Measurements from ENCODE around the gene ATP5PD. TPM values are rescaled to one million over a fixed set of nuclear protein-coding genes. Genes with fewer than 3 reads are reported as not detected.
"Not testable (repeated sequence)": the region's sequence is repeated elsewhere in the genome, so short reads cannot be mapped to it uniquely, and the experiment has no call there.

Gene ATP5PD
- total and polyA plus RNA-seq, 7 donors, result 303 to 726 (median 480) TPM

GRCh38 chr17:75010683-75011400 is 35.9 kb downstream of the ATP5PD start:
- H3K9me3 ChIP-seq, result no peaks in the 10 kb centered on the region
- WGBS, 2 donors, result 56 to 71% methylated on average over 8 of the region's 8 CpGs
- intact Hi-C loops (cut with DNase I), result no loop called here
- peak overlapping the region; percentile 93 to 99 (median 96) for H3K27ac ChIP-seq
- H3K4me3 ChIP-seq, result peak overlapping the region in 2 of 4 donors; percentile 76 to 80
- peaks cover 0 to 34% (median 29%) of the 10 kb centered on the region in 4 donors for H3K4me1 ChIP-seq
- TF ChIP-seq EP300 (IDR thresholded peaks at IDR 0.05) (peak; percentile 27 to 85 (median 81)), POLR2AphosphoS5 (IDR thresholded peaks at IDR 0.05) (peak; percentile 23 to 79 (median 46)), CTCF (IDR thresholded peaks at IDR 0.05) (no peak), POLR2A (IDR thresholded peaks at IDR 0.05) (no peak)
- DNase-seq, result peak; percentile 90
- no peaks in the 10 kb centered on the region for H3K27me3 ChIP-seq
- no peaks in the 10 kb centered on the region for H3K36me3 ChIP-seq

- H3K27ac ChIP-seq, result peak overlapping the region in 2 of 4 donors; percentile 5 to 12
- no peak overlapping the region for H3K4me3 ChIP-seq
- 11 to 63% methylated on average over 2 of the region's 2 CpGs for WGBS, 2 donors
- H3K36me3 ChIP-seq, result peaks cover 0 to 10% (median 2%) of the 10 kb centered on the region in 4 donors
- H3K9me3 ChIP-seq, result no peaks in the 10 kb centered on the region
- H3K4me1 ChIP-seq, result peaks cover 0 to 34% (median 29%) of the 10 kb centered on the region in 4 donors
- TF ChIP-seq EP300 (IDR thresholded peaks at IDR 0.05) (no peak), POLR2A (IDR thresholded peaks at IDR 0.05) (no peak), CTCF (IDR thresholded peaks at IDR 0.05) (no peak), POLR2AphosphoS5 (IDR thresholded peaks at IDR 0.05) (peak in 1 of 4 donors; percentile 22)
- DNase-seq, result no peak
- H3K27me3 ChIP-seq, result no peaks in the 10 kb centered on the region
- intact Hi-C loops (cut with DNase I), result no loop called here
Observed at GRCh38 chr17:75009139-75009724, 37.5 kb downstream of the ATP5PD start.

- WGBS, 2 donors, result 39 to 75% methylated on average over 6 of the region's 6 CpGs
- Histone ChIP-seq H3K36me3 (peaks cover 0 to 19% (median 8%) of the 10 kb centered on the region in 4 donors), H3K27ac (no peak overlapping the region), H3K4me3 (no peak overlapping the region), H3K9me3 (no peaks in the 10 kb centered on the region), H3K4me1 (peaks cover 0 to 28% (median 24%) of the 10 kb centered on the region in 4 donors), H3K27me3 (no peaks in the 10 kb centered on the region)
- intact Hi-C loops (cut with DNase I), result no loop called here
- TF ChIP-seq EP300 (IDR thresholded peaks at IDR 0.05) (no peak), POLR2AphosphoS5 (IDR thresholded peaks at IDR 0.05) (no peak), POLR2A (IDR thresholded peaks at IDR 0.05) (no peak)
- DNase-seq, result no peak
Observed at GRCh38 chr17:75008373-75008772, 38.4 kb downstream of the ATP5PD start.

- peaks cover 0 to 17% (median 13%) of the 10 kb centered on the region in 4 donors for H3K4me1 ChIP-seq
- intact Hi-C loops (cut with DNase I), result no loop called here
- TF ChIP-seq CTCF (IDR thresholded peaks at IDR 0.05) (no peak), EP300 (IDR thresholded peaks at IDR 0.05) (no peak), POLR2AphosphoS5 (IDR thresholded peaks at IDR 0.05) (no peak), POLR2A (IDR thresholded peaks at IDR 0.05) (no peak)
- no peak overlapping the region for H3K4me3 ChIP-seq
- DNase-seq, result no peak
- WGBS, 2 donors, result 90 to 93% methylated on average over 5 of the region's 5 CpGs
- H3K27ac ChIP-seq, result no peak overlapping the region
- H3K27me3 ChIP-seq, result no peaks in the 10 kb centered on the region
- no peaks in the 10 kb centered on the region for H3K9me3 ChIP-seq
- peaks cover 13 to 36% (median 21%) of the 10 kb centered on the region in 4 donors for H3K36me3 ChIP-seq
Observed at GRCh38 chr17:75006653-75007052, 40.1 kb downstream of the ATP5PD start.

- 93 to 95% methylated on average over 6 of the region's 6 CpGs for WGBS, 2 donors
- intact Hi-C loops (cut with DNase I); H3K4me3 ChIP-seq; H3K9me3 ChIP-seq; H3K27me3 ChIP-seq; H3K27ac ChIP-seq; DNase-seq: not testable (repeated sequence)
- H3K4me1 ChIP-seq, result peaks cover 0 to 11% (median 7%) of the 10 kb centered on the region in 4 donors
- H3K36me3 ChIP-seq, result peaks cover 19 to 42% (median 26%) of the 10 kb centered on the region in 4 donors
Observed at GRCh38 chr17:75006084-75006483, 40.7 kb downstream of the ATP5PD start.

Data from sigmoid colon (tissue), 7 donors.